ENCODE measurements around the gene GBA2.
A peak's percentile ranks its signal among the peaks of the same experiment; 100 is the strongest.

GBA2 gene

DNA sequence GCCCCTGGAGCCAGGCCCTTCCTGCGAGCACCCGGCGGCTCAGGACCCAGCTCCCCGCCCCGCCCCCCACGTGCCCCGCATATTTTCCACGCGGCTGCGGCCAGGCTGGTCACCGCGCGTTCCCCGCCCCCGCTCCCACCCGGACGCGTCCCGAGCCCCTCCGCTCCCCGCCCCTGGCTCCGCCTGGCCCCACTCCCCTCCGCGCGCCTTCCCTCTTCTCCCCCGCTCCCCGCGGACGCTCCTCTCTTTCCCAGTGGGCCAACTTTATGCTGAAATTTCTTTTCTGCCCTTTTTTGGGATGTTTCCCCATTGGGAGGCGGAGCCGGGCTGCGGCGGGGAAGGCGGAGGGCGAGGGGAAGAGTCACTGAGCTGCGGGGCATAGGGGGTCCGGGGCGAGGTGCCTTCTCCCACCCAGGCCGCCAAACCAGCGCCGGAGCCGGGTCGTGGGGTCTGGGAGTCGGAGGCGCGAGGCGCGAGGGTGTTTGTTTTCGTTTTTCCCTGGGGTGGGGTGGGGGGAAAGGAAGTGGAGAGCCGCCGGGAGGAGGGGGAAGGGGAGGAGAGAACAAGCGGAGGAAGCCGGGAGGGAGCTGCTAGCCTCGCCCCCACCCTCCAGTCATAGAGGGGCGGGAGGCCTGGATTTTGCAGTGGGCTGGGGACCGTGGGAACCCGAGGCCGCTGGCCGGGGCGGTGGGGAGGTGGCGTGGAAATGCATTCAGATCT is 58.3 kb downstream of the GBA2 start:
- peak; percentile 16 for DNase-seq (ENCODE audit: low spot score)

DNA sequence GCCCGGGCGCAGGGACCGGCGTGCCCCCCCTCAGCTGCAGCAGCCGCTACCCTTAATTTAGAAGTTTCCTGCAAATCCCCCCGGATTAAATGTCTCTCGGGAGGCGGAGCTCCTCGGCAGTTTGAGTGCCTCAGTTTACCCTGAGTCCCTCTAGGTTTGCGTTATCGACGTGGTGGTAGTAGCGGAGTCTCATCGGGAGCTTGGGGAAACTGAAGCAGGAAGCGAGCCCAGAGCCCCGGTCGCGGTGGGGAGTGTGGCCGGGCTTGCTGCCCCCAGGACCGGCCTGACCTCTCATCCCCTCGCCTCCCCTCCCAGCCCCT is 58.8 kb downstream of the GBA2 start:
- DNase-seq (ENCODE audit: low spot score), result no peak

DNA sequence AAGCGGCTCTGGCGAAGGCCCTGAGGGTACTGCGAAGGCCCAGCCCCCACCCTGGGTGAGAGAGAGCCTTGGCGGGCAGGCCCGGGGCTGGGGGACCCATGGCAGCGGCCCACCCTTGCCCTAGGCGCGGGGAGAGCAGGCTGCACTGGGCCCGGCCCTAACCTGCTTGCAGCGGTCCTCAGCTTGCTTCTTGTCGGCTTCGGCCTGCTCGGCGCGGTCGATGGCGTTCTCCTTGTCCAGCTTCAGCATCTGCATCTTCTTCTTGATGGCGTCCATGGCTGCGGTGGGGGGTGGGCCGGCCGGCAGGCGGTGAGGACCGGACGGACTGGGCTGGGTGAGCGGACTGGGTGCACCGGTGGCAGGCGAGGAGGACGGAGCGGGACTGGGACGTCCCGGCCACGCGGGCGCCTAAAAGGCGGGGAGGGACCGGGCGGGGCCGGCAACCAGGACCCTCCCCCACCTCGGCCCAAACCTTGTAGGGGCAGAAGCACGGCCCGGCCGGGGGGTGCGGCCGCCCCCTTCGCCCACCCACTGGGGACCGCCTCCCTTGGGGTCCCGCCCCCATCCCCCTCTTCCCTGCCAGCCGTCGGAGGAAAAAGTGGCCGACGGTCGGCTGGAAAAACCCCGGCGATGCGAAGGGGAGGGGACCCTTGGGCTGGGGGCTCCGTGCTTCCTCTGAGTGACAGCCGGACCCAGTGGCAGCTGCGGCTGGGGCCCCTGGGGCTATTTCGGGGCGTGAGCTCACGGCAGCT is 59.3 kb downstream of the GBA2 start, which contains the start of gene TPM2:
Gene TPM2 (minus strand): TSS at position 384 of the 752 bp plus-strand sequence. CDS start 108 bp downstream, at position 276.
- no peak for DNase-seq (ENCODE audit: low spot score)

DNA sequence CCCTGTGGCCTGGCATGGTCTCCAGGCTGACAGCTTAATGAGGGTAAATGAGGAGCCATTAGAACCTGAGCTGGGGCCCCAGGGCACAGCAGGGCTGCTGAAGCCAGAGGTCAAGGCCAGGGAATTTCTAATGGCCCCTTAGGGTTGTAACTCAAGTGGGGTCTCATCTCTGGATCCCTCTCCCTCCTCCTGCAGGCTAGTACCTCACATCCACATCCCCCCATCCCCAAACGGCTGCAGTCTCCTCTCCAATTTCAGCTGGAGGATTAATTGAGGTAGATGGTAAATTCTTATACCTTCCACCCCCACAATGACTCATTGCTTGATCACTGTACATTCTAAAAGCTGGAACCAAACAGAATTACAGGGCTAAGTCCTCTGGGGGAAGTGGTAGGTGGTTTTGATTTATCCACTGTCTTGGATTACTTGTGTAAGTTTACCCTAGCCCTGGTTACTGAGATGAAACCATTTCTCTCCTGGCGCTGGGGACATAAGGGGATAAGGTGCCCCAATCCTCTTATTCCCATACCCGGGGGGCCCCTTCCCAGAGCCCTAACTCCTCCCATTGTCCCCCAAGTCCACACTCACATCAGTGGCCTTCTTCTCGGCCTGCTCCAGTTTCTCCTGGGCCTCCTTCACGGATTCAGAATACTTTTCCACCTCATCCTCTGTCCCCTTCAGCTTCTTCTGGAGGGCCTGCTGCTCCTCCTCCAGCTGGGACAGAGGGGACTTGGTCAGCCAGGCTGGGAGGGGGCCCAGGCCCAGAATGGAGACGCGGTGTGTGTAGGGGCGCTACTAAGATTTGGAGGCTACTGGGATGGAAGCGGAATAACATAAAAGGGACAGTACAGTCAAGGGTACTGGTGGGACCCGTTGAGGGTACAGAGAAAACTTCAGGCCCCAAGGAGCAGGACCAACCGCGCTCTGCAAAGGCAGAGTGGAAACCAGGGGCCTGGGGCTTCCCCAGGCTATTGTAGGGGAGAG is 60.2 kb downstream of the GBA2 start:
- DNase-seq (ENCODE audit: low spot score), result no peak

- no peak for DNase-seq (ENCODE audit: low spot score)
These were observed 61.0 kb downstream of the GBA2 start for GRCh38 chr9:35687972-35688557.

GRCh38 chr9:35687306-35687705 is 61.7 kb downstream of the GBA2 start:
- DNase-seq (ENCODE audit: low spot score), result no peak

Data from globus pallidus (tissue), 1 donor.